ENCODE measurements around the gene NTM.

Gene NTM

DNA sequence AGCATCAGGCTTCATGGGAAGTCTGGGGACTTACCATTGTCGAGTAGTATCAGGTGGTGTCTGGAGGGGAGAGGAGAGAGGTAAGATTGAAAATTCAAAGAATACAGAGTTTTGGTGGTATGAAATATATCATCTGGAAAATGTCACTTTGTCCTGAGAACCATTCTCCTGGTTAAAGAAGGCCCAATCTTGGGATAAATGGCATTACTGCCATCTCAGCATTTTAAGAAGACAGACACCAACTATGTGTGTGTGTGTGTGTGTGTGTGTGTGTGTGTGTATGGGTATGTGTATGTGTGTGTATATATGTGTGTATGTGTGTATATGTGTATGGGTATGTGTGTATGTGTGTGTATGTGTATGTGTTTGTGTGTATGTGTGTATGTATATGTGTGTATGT is 673.3 kb downstream of the NTM start:
- H3K4me3 ChIP-seq (ENCODE audit: low read depth, low read length) = no peak overlapping the region
- in situ Hi-C loops (cut with HindIII; ENCODE audit: low sequenced_read_pairs) = no loop called here
- TF ChIP-seq, protein P1, sequence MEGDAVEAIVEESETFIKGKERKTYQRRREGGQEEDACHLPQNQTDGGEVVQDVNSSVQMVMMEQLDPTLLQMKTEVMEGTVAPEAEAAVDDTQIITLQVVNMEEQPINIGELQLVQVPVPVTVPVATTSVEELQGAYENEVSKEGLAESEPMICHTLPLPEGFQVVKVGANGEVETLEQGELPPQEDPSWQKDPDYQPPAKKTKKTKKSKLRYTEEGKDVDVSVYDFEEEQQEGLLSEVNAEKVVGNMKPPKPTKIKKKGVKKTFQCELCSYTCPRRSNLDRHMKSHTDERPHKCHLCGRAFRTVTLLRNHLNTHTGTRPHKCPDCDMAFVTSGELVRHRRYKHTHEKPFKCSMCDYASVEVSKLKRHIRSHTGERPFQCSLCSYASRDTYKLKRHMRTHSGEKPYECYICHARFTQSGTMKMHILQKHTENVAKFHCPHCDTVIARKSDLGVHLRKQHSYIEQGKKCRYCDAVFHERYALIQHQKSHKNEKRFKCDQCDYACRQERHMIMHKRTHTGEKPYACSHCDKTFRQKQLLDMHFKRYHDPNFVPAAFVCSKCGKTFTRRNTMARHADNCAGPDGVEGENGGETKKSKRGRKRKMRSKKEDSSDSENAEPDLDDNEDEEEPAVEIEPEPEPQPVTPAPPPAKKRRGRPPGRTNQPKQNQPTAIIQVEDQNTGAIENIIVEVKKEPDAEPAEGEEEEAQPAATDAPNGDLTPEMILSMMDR (IDR thresholded peaks at IDR 0.05; ENCODE audit: low read depth, low read length) = no peak
- no peak for DNase-seq (ENCODE audit: low read depth, low spot score)

DNA sequence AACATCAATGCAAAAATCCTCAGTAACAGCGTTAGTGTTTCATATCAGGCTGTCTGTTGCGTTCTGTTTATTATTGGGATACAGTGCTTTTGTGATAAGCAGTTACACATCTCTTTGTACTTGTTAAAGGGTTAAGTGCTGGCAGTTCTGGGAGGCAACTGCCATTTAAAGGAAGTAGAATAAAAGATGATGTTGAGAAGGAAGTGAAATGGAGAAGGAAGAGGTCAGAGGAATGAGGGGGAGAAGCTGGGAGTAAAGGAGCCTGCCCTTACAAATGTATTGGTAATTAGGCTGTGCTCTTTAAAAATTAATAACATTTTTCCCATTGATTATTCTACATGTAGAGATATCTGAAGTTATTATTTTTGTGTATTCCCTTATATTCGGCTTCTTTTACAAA is 674.7 kb downstream of the NTM start:
- TF ChIP-seq, protein P1 (IDR thresholded peaks at IDR 0.05; ENCODE audit: low read depth, low read length) = no peak
- in situ Hi-C loops (cut with HindIII; ENCODE audit: low sequenced_read_pairs) = no loop called here

GRCh38 chr11:132046288-132046865 is 676.0 kb downstream of the NTM start:
- TF ChIP-seq, protein P1 (IDR thresholded peaks at IDR 0.05; ENCODE audit: low read depth, low read length) = no peak
- no peak overlapping the region for H3K4me3 ChIP-seq (ENCODE audit: low read depth, low read length)
- no peak for DNase-seq (ENCODE audit: low read depth, low spot score)
- in situ Hi-C loops (cut with HindIII; ENCODE audit: low sequenced_read_pairs) = no loop called here

More for the DNA sequence above, 674.7 kb downstream of the NTM start:
- DNase-seq (ENCODE audit: low read depth, low spot score) = no peak
- H3K4me3 ChIP-seq (ENCODE audit: low read depth, low read length) = no peak overlapping the region

DNA sequence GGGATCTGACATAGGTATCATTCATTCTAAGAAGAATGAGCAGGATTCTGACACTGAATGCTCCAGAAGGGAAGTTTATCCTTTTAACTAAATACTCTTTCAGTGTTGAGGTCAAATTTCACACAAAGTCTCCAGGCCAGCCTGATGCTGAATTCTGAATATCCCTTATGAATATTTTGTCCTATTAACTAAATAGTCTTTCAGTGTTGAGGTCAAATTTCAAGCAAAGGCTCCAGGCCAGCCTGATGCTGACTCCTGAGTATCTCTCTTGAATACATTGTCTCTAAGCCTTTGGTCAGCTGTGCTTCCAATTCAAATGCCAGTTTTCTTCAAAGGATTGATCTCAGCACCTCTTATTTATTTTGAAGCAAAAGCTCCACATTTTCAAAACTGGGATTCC is 676.8 kb downstream of the NTM start:
- in situ Hi-C loops (cut with HindIII; ENCODE audit: low sequenced_read_pairs) = no loop called here

GRCh38 chr11:132048040-132048439 is 677.6 kb downstream of the NTM start:
- in situ Hi-C loops (cut with HindIII; ENCODE audit: low sequenced_read_pairs) = no loop called here
- no peak for DNase-seq (ENCODE audit: low read depth, low spot score)
- no peak overlapping the region for H3K4me3 ChIP-seq (ENCODE audit: low read depth, low read length)
- TF ChIP-seq, protein P1 (IDR thresholded peaks at IDR 0.05; ENCODE audit: low read depth, low read length) = no peak

More for the DNA sequence above, 676.8 kb downstream of the NTM start:
- no peak for DNase-seq (ENCODE audit: low read depth, low spot score)
- TF ChIP-seq, protein P1 (IDR thresholded peaks at IDR 0.05; ENCODE audit: low read depth, low read length) = no peak
- no peak overlapping the region for H3K4me3 ChIP-seq (ENCODE audit: low read depth, low read length)

DNA sequence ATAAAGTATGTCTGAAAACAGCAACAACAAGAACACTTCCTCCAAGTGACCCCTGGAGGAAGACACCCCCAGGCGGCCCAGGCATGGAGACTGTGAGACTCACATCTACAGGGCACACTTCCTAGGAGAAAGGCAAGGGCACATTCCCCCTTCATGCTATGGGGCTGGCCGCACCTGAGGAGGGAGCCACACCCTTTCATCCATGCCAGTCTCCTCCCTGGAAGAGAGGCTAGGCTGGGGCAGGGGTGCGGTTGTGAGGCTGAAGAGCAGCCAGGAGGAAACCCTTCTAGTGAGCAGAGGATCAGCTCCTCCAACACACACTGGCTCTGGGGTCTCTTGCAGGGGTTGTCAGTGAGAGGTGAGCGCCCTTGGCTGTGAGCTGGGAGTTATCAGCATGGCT is 678.8 kb downstream of the NTM start:
- TF ChIP-seq, protein P1 (IDR thresholded peaks at IDR 0.05; ENCODE audit: low read depth, low read length) = no peak
- in situ Hi-C loops (cut with HindIII; ENCODE audit: low sequenced_read_pairs) = no loop called here
- H3K4me3 ChIP-seq (ENCODE audit: low read depth, low read length) = no peak overlapping the region
- DNase-seq (ENCODE audit: low read depth, low spot score) = no peak

Measured in astrocyte of the spinal cord (primary cell).